K562 (cell line): Measurements from ENCODE around the gene ACHE. TPM values are rescaled to one million over a fixed set of nuclear protein-coding genes. Genes with fewer than 3 reads are reported as not detected.
"Not testable (repeated sequence)": the region's sequence is repeated elsewhere in the genome, so short reads cannot be mapped to it uniquely, and the experiment has no call there.

ENCODE experiments used
- ATAC-seq: fragments of 200-7000 bp; cut with Tn5 transposase; 3 replicates; pipeline ENCODE4 v1.9.1; 2020; ENCODE audit warnings: moderate library complexity
- BruUV-seq: library from RNA; stranded (reverse); fragments of 400-500 nt; replicated peaks from 2 replicates; lab custom pipeline; 2021; lab: Mats Ljungman, UMichigan
- CTCF ChIA-PET: fragments of 300-600 bp; formaldehyde crosslinking; extraction: SDS; loops from one replicate; lab custom pipeline; 2021; ENCODE audit warnings: low intra/inter-chr PET ratio; lab: Yijun Ruan, JAX
- POLR2A ChIA-PET: fragments of 300-600, 350-650 bp; sonication (Branson Sonifier 250); formaldehyde crosslinking; extraction: SDS; loops from one replicate; lab custom pipeline; 2021; ENCODE audit warnings: antibody characterized with exemption, inconsistent platforms; lab: Yijun Ruan, JAX
- DNase-seq, 4 experiments: peaks; one replicate each; pipeline versions ENCODE4 v3.0.0 to v3.0.0-alpha.2; 2011 to 2018; ENCODE audit warnings: low spot score in 3 of 4, mixed read lengths in 3 of 4; ENCODE audit errors: extremely low read depth in 1 of 4
- FAIRE-seq: peaks from 2 replicates; lab custom pipeline; 2011; peaks lifted over from hg19 to GRCh38; lab: Jason Lieb, UNC
- H2AFZ ChIP-seq: 2 replicates; pipeline ENCODE4 v1.6.0; 2011; ENCODE audit warnings: low read depth, low read length, control low read depth, inconsistent platforms
- H3K27ac ChIP-seq: fragments of 200-600 bp; 3 replicates; pipeline ENCODE4 v1.8.0; 2011; ENCODE audit warnings: low read depth, mild to moderate bottlenecking, control low read depth, inconsistent platforms, low read length, moderate library complexity, mixed read lengths; ENCODE audit errors: extremely low read depth
- H3K27me3 ChIP-seq, 2 experiments: fragments of 300-600 bp in 1 of 2; 2 replicates in 1 of 2; 3 replicates in 1 of 2; pipeline versions ENCODE4 v1.6.0 to v1.8.0; 2011; ENCODE audit warnings: inconsistent platforms in 2 of 2, low read length in 2 of 2, mild to moderate bottlenecking in 1 of 2, mixed read lengths in 1 of 2, moderate library complexity in 1 of 2; ENCODE audit not compliant: control insufficient read depth in 2 of 2, insufficient read depth in 2 of 2
- H3K36me3 ChIP-seq: fragments of 300-600 bp; 3 replicates; pipeline ENCODE4 v1.8.0; 2011; ENCODE audit warnings: mild to moderate bottlenecking, low read length, inconsistent platforms; ENCODE audit not compliant: control insufficient read depth, insufficient read depth
- H3K4me1 ChIP-seq, 2 experiments: fragments of 200-600 bp in 1 of 2; replicated peaks in 1 of 2; 2 replicates in 1 of 2; 3 replicates in 1 of 2; pipeline versions ENCODE4 v1.5.1 to v1.8.0; 2011; ENCODE audit warnings: inconsistent platforms in 2 of 2, low read length in 2 of 2, mild to moderate bottlenecking in 1 of 2, mixed read lengths in 1 of 2, moderate library complexity in 1 of 2; ENCODE audit not compliant: control insufficient read depth in 2 of 2, insufficient read depth in 2 of 2
- H3K4me2 ChIP-seq: 2 replicates; pipeline ENCODE4 v1.6.1; 2011; ENCODE audit warnings: low read length, control low read depth, inconsistent platforms, mixed read lengths; ENCODE audit not compliant: insufficient read depth
- H3K4me3 ChIP-seq: fragments of 200-600 bp; sonication (generic), shearing (Covaris generic); 2 replicates; pipeline ENCODE4 v1.5.1; 2016; ENCODE audit warnings: control low read depth, inconsistent platforms
- H3K79me2 ChIP-seq: fragments of 200-600 bp; 3 replicates; pipeline ENCODE4 v1.8.0; 2011; ENCODE audit warnings: low read length, inconsistent platforms; ENCODE audit not compliant: control insufficient read depth, insufficient read depth
- H3K9ac ChIP-seq, 2 experiments: 2 replicates each; pipeline versions ENCODE4 v1.6.0 to v1.6.1; 2011; ENCODE audit warnings: low read depth in 2 of 2, low read length in 2 of 2, control low read depth in 1 of 2, inconsistent platforms in 1 of 2, mild to moderate bottlenecking in 1 of 2, mixed read lengths in 1 of 2; ENCODE audit not compliant: insufficient read depth in 1 of 2
- H3K9me1 ChIP-seq: one replicate; pipeline ENCODE4 v1.6.0; 2011; ENCODE audit warnings: inconsistent platforms, mild to moderate bottlenecking, low read length, moderate library complexity; ENCODE audit not compliant: control insufficient read depth, insufficient read depth
- H3K9me3 ChIP-seq: replicated peaks from 2 replicates; pipeline ENCODE4 v1.5.1; 2011; ENCODE audit warnings: low read depth, low read length, inconsistent platforms; ENCODE audit not compliant: control insufficient read depth, insufficient read depth
- H4K20me1 ChIP-seq: replicated peaks from 2 replicates; pipeline ENCODE4 v1.6.1; 2011; ENCODE audit warnings: low read length, inconsistent platforms, mixed read lengths; ENCODE audit not compliant: control insufficient read depth, insufficient read depth
- CSDE1 ChIP-seq, 2 experiments: fragments of 450-650 bp; IDR thresholded peaks; 2 replicates each; pipeline ENCODE4 v1.6.1; 2016; ENCODE audit warnings: mild to moderate bottlenecking in 1 of 2
- DMBX1 ChIP-seq: fragments of 250-450 bp; sonication (Bioruptor Pico); IDR thresholded peaks from 2 replicates; pipeline ENCODE4 v1.8.0; 2022; ENCODE audit warnings: inconsistent platforms, mild to moderate bottlenecking, moderate library complexity, borderline replicate concordance
- EHMT2 ChIP-seq: fragments of 450-650 bp; IDR thresholded peaks from 2 replicates; pipeline ENCODE4 v1.6.1; 2018; ENCODE audit warnings: antibody characterized with exemption
- ELF2 ChIP-seq: fragments of 250-450 bp; sonication (Bioruptor Pico); IDR thresholded peaks from 2 replicates; pipeline ENCODE4 v1.5.0; 2021; ENCODE audit warnings: mild to moderate bottlenecking
- MCM2 ChIP-seq: fragments of 450-650 bp; IDR thresholded peaks from 2 replicates; pipeline ENCODE4 v1.6.1; 2017; ENCODE audit warnings: low read depth, mild to moderate bottlenecking
- MYNN ChIP-seq, 2 experiments: sonication (generic); formaldehyde crosslinking in 1 of 2; IDR thresholded peaks; 2 replicates each; pipeline versions ENCODE4 v1.5.0 to v1.6.1; 2016 to 2020; ENCODE audit warnings: antibody characterized with exemption in 1 of 2, missing genetic modification reagents in 1 of 2
- SMAD2 ChIP-seq: fragments of 150-350 bp; IDR thresholded peaks from 2 replicates; pipeline ENCODE4 v1.6.1; 2014; ENCODE audit warnings: low read depth, mild to moderate bottlenecking, low read length
- SREBF1 ChIP-seq: fragments of 150-350 bp; IDR thresholded peaks from 2 replicates; pipeline ENCODE4 v1.6.1; 2014; ENCODE audit warnings: antibody characterized with exemption, low read depth, low read length, borderline replicate concordance
- TBL1XR1 ChIP-seq, 2 experiments: IDR thresholded peaks; 2 replicates each; pipeline ENCODE4 v1.6.1; 2012; ENCODE audit warnings: improper control_type of control experiment in 2 of 2, low read length in 2 of 2, mild to moderate bottlenecking in 1 of 2
- ZBTB7A ChIP-seq: IDR thresholded peaks from 2 replicates; pipeline ENCODE4 v1.6.1; 2011; ENCODE audit warnings: low read depth, mild to moderate bottlenecking, low read length, moderate library complexity, borderline replicate concordance; ENCODE audit not compliant: control insufficient read depth
- ZNF280B ChIP-seq: fragments of 250-450 bp; sonication (Bioruptor Pico); IDR thresholded peaks from 2 replicates; pipeline ENCODE4 v1.5.1; 2021; ENCODE audit warnings: mild to moderate bottlenecking
- ZNF398 ChIP-seq: fragments of 250-450 bp; sonication (Bioruptor Pico); IDR thresholded peaks from 2 replicates; pipeline ENCODE4 v1.8.0; 2021; ENCODE audit warnings: moderate library complexity, mild to moderate bottlenecking, inconsistent platforms
- WGBS: fragments of 100-300 bp; shearing (Covaris generic); methylation state at CpG from one replicate; pipeline ENCODE4 v1.1.6; 2016; ENCODE audit warnings: low coverage, mixed read lengths; ENCODE audit not compliant: insufficient coverage; ENCODE audit errors: missing lambda C conversion rate; 5-methylcytosine and 5-hydroxymethylcytosine counted together
- in situ Hi-C: fragments of 300-500 bp; cut with MboI; formaldehyde crosslinking; loops from 4 replicates; pipeline ENCODE4 v1.15.0; 2018; ENCODE audit warnings: inconsistent platforms, mixed read lengths
- intact Hi-C: fragments of 100-400 bp; cut with micrococcal nuclease; formaldehyde crosslinking; loops from 2 replicates; pipeline ENCODE4 v1.14.2; 2022
- polyA plus RNA-seq, 8 experiments: library from polyadenylated mRNA; depleted of rRNA in 4 of 8; stranded (reverse) in 5 of 8; unstranded in 3 of 8; fragments of >200 nt; fragmentation: Nextera tagmentation in 2 of 8; fragmentation: Illumina TruSeq in 1 of 8; extraction: Ambion mirVana in 2 of 8; extraction: Trizol in 1 of 8; gene quantifications; 2 replicates each; pipeline versions ENCODE4 v1.2.1 to v1.2.3, GENCODE V29; 2011 to 2014; ENCODE audit warnings: inconsistent platforms in 1 of 8, missing spikeins in 1 of 8
- total RNA-seq, 7 experiments: library from RNA; depleted of rRNA in 6 of 7; stranded (reverse); fragments of >200 nt in 6 of 7; fragmentation: Illumina TruSeq in 2 of 7; extraction: Trizol in 2 of 7; gene quantifications; 2 replicates each; pipeline versions ENCODE4 v1.2.1 to v1.2.3, GENCODE V29; 2011 to 2021; ENCODE audit warnings: low replicate concordance in 1 of 7

The ACHE gene
- total and polyA plus RNA-seq, 9 of the 15 experiments (the other 6 are each of a cell fraction or from before 2014, with no cell fraction given): 0.04 to 8.8 (median 1.9) TPM

- Histone ChIP-seq H3K9me1 (no peaks in the 10 kb centered on the region), H3K9ac (no peak overlapping the region), H3K27me3 (peaks cover 4 to 6% of the 10 kb centered on the region in 2 experiments; a peak in 2 of 5 replicates), H3K79me2 (no peaks in the 10 kb centered on the region), H2AFZ (no peak overlapping the region), H3K27ac (no peak overlapping the region), H3K4me2 (no peak overlapping the region), H3K4me3 (no peak overlapping the region), H3K9me3 (no peaks in the 10 kb centered on the region), H4K20me1 (no peaks in the 10 kb centered on the region), H3K36me3 (no peaks in the 10 kb centered on the region), H3K4me1 (peaks cover 0 to 7% of the 10 kb centered on the region in 2 experiments; a peak in 1 of 5 replicates)
- WGBS: 7% methylated on average over 1 of the region's 1 CpG
- DNase-seq: no peak
- intact Hi-C loops (no loop called here), in situ Hi-C loops (no loop called here)
- no peak for FAIRE-seq
- POLR2A ChIA-PET: no interaction called here
- no peak for ATAC-seq
- no TSS peak for BruUV-seq
- CTCF ChIA-PET: no interaction called here
- TF ChIP-seq CSDE1 (IDR thresholded peaks at IDR 0.05) (no peak), SMAD2 (no peak), ELF2 (CRISPR knock-in tag) (no peak), ZNF398 (CRISPR knock-in tag) (no peak), TBL1XR1 (IDR thresholded peaks at IDR 0.05; ENCODE audit: low read length in 2 of 2) (no peak), ZBTB7A (no peak), MCM2 (no peak), DMBX1 (CRISPR knock-in tag) (no peak), SREBF1 (no peak), MYNN (IDR thresholded peaks at IDR 0.05) (no peak), MYNN (CRISPR knock-in tag; IDR thresholded peaks at IDR 0.05) (no peak), ZNF280B (CRISPR knock-in tag) (no peak), EHMT2 (no peak)
Observed at GRCh38 chr7:100929808-100930174, 34.1 kb upstream of the ACHE start.

- H3K4me1 ChIP-seq, H2AFZ ChIP-seq, H4K20me1 ChIP-seq, H3K36me3 ChIP-seq, DNase-seq, H3K79me2 ChIP-seq, BruUV-seq, H3K4me2 ChIP-seq, H3K27ac ChIP-seq, H3K9me3 ChIP-seq, H3K9me1 ChIP-seq, H3K27me3 ChIP-seq, H3K4me3 ChIP-seq, intact Hi-C loops, POLR2A ChIA-PET, FAIRE-seq, ATAC-seq, CTCF ChIA-PET, H3K9ac ChIP-seq: not testable (repeated sequence)
- WGBS: 1% methylated on average over 4 of the region's 4 CpGs
- in situ Hi-C loops: loop anchor here (25.0 kb wide), 1 partner anchor 364 kb away; no protein-coding TSS in a partner anchor
Observed at GRCh38 chr7:100923616-100924015, 27.9 kb upstream of the ACHE start.
